ENCODE data around the gene SCO2.
A peak's percentile ranks its signal among the peaks of the same experiment; 100 is the strongest.

SCO2 gene

DNA sequence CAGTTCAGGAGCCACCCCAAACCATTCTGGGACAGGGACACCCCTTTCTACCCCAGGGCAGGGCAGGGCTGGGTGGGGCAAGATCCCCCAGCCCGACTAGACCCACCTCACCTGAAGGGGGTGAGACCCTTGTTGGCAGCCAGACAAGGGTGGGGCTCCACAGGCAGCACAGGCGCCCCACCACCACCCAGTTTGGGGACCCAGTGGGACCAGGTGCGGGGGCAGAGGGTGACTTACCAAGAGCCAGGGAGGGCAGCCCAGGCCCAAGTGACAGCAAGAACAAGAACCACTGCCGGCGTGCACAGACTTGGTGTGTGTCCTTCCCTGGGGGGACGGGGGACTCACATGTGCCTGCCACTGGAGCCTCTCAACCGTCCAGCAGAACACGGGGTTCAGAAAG is 41.8 kb downstream of the SCO2 start:
- no peaks in the 10 kb centered on the region for H3K9me2 ChIP-seq (ENCODE audit: low read depth, low read length)
- peaks cover 4% of the 10 kb centered on the region; the same call in 1 of the 2 replicates for H3K27me3 ChIP-seq (ENCODE audit: insufficient read depth, low read length)
- no peak overlapping the region for H3K4me3 ChIP-seq (ENCODE audit: low read depth, low read length, poor library complexity, severe bottlenecking)
- no peak overlapping the region for H3K4me2 ChIP-seq (ENCODE audit: low read length)
- H3F3A ChIP-seq (ENCODE audit: insufficient read depth, low read length), result no peaks in the 10 kb centered on the region
- H3K4me1 ChIP-seq (ENCODE audit: insufficient read depth, low read length, severe bottlenecking), result peaks cover 28% of the 10 kb centered on the region
- no peaks in the 10 kb centered on the region for H3K79me2 ChIP-seq (ENCODE audit: insufficient read depth, low read length)
- no peaks in the 10 kb centered on the region for H4K20me1 ChIP-seq (ENCODE audit: insufficient read depth, low read length)
- no peak overlapping the region for H2AFZ ChIP-seq (ENCODE audit: low read length)
- H3K9me3 ChIP-seq (ENCODE audit: low read length), result no peaks in the 10 kb centered on the region
- TF ChIP-seq, protein P1, sequence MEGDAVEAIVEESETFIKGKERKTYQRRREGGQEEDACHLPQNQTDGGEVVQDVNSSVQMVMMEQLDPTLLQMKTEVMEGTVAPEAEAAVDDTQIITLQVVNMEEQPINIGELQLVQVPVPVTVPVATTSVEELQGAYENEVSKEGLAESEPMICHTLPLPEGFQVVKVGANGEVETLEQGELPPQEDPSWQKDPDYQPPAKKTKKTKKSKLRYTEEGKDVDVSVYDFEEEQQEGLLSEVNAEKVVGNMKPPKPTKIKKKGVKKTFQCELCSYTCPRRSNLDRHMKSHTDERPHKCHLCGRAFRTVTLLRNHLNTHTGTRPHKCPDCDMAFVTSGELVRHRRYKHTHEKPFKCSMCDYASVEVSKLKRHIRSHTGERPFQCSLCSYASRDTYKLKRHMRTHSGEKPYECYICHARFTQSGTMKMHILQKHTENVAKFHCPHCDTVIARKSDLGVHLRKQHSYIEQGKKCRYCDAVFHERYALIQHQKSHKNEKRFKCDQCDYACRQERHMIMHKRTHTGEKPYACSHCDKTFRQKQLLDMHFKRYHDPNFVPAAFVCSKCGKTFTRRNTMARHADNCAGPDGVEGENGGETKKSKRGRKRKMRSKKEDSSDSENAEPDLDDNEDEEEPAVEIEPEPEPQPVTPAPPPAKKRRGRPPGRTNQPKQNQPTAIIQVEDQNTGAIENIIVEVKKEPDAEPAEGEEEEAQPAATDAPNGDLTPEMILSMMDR (IDR thresholded peaks at IDR 0.05; ENCODE audit: low read length), result no peak
- TF ChIP-seq EZH2 (IDR thresholded peaks at IDR 0.05; ENCODE audit: borderline replicate concordance, low read length), result no peak
- H3K36me3 ChIP-seq (ENCODE audit: insufficient read depth, low read length), result no peaks in the 10 kb centered on the region
- H3K27ac ChIP-seq (ENCODE audit: low read depth, low read length, poor library complexity, severe bottlenecking), result no peak overlapping the region
- no peak overlapping the region for H3K9ac ChIP-seq (ENCODE audit: low read length)

DNA sequence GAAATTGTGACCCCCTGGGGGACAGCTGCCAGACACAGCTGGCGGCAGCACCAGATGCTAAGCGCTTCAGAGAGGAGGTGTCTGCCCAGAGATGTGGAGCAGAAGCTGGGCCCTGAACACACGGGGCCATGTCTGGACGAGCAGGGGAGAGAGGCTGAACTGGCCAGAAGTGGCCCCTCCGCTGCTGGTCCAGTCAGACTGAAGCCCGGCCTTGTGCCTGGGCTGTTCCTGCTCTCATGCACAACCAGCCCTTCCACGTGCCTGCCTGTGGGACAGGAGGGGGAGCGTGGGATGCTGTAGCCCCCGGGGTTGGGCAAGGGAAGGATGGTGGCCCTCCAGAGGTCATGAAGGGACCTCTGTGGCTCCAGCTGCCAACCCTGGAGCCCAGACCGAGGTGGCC is 42.3 kb downstream of the SCO2 start:
- Histone ChIP-seq H3K4me3 (ENCODE audit: low read depth, low read length, poor library complexity, severe bottlenecking) (no peak overlapping the region), H2AFZ (ENCODE audit: low read length) (no peak overlapping the region), H3K9me3 (ENCODE audit: low read length) (no peaks in the 10 kb centered on the region), H3K9ac (ENCODE audit: low read length) (no peak overlapping the region), H3K36me3 (ENCODE audit: insufficient read depth, low read length) (no peaks in the 10 kb centered on the region), H3K27ac (ENCODE audit: low read depth, low read length, poor library complexity, severe bottlenecking) (no peak overlapping the region), H3K79me2 (ENCODE audit: insufficient read depth, low read length) (no peaks in the 10 kb centered on the region), H3F3A (ENCODE audit: insufficient read depth, low read length) (no peaks in the 10 kb centered on the region), H3K4me1 (ENCODE audit: insufficient read depth, low read length, severe bottlenecking) (peaks cover 28% of the 10 kb centered on the region), H4K20me1 (ENCODE audit: insufficient read depth, low read length) (no peaks in the 10 kb centered on the region), H3K9me2 (ENCODE audit: low read depth, low read length) (no peaks in the 10 kb centered on the region), H3K27me3 (ENCODE audit: insufficient read depth, low read length) (peaks cover 4% of the 10 kb centered on the region; the same call in 1 of the 2 replicates), H3K4me2 (ENCODE audit: low read length) (no peak overlapping the region)
- TF ChIP-seq, protein P1 (IDR thresholded peaks at IDR 0.05; ENCODE audit: low read length), result no peak
- TF ChIP-seq EZH2 (IDR thresholded peaks at IDR 0.05; ENCODE audit: borderline replicate concordance, low read length), result no peak

DNA sequence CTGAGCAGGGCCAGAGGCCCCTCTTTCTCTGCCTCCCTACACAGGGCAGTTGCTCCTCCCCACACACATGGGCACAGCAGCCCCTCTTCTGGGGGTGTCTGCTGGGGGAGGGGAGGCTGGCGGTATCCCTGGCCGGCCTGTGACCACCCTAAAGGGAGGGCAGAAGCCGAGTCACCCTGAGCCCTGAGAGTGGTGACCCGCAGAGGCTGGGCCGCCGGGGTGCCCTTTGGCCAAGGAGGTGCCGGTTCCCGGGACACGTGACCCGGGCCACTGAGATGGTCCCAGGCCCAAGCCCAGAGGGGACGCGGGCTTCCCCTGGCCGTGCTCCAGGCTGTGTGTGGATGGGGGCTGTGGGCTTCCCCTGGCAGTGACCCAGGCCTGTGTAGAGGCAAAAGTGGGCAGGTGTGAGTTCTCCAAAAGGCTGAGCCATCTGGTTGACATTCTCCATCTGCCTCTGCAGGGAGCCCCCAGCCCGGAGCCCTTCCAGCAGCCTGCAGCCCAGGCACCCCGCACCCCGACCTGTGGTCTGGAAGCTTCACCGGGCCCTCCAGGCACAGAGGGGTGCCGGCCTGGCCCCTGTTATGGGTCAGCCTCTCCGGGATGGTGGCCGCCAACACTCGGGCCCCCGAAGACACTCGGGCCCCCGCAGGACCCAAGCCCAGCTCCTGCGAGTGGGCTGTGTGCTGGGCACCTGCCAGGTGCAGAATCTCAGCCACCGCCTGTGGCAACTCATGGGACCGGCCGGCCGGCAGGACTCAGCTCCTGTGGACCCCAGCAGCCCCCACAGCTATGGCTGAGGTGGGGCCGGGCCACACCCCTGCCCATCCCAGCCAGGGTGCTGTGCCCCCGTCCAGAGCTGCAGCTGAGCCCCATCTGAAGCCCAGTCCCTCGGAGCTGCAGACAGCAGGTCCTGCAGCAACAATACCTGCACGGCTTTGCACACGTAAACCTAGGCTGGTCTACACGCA is 43.0 kb downstream of the SCO2 start:
- Histone ChIP-seq H3K27ac (ENCODE audit: low read depth, low read length, poor library complexity, severe bottlenecking) (no peak overlapping the region), H2AFZ (ENCODE audit: low read length) (no peak overlapping the region), H3K9ac (ENCODE audit: low read length) (peak overlapping the region; percentile 32)

More for the DNA sequence above, 43.0 kb downstream of the SCO2 start:
- no peaks in the 10 kb centered on the region for H3K36me3 ChIP-seq (ENCODE audit: insufficient read depth, low read length)
- no peaks in the 10 kb centered on the region for H3K9me2 ChIP-seq (ENCODE audit: low read depth, low read length)
- TF ChIP-seq, protein P1 (IDR thresholded peaks at IDR 0.05; ENCODE audit: low read length), result no peak
- TF ChIP-seq EZH2 (IDR thresholded peaks at IDR 0.05; ENCODE audit: borderline replicate concordance, low read length), result no peak
- H4K20me1 ChIP-seq (ENCODE audit: insufficient read depth, low read length), result no peaks in the 10 kb centered on the region
- H3K9me3 ChIP-seq (ENCODE audit: low read length), result no peaks in the 10 kb centered on the region
- H3K4me2 ChIP-seq (ENCODE audit: low read length), result peak overlapping the region; percentile 64
- no peaks in the 10 kb centered on the region for H3K79me2 ChIP-seq (ENCODE audit: insufficient read depth, low read length)
- no peaks in the 10 kb centered on the region for H3F3A ChIP-seq (ENCODE audit: insufficient read depth, low read length)
- H3K4me3 ChIP-seq (ENCODE audit: low read depth, low read length, poor library complexity, severe bottlenecking), result peak overlapping the region; percentile 50
- H3K4me1 ChIP-seq (ENCODE audit: insufficient read depth, low read length, severe bottlenecking), result peaks cover 27% of the 10 kb centered on the region
- peaks cover 4% of the 10 kb centered on the region; the same call in 1 of the 2 replicates for H3K27me3 ChIP-seq (ENCODE audit: insufficient read depth, low read length)

All from OCI-LY1 (cell line).